Hematopoietic multipotent progenitor cell treated with erythropoietin and hydrocortisone succinate and interleukin-3 and kit ligand, for 8 days (in vitro differentiated cells): ENCODE data around the gene KIAA0040.

Experiments used
- DNase-seq: peaks from one replicate; pipeline ENCODE4 v3.0.0-alpha.2; 2015

The KIAA0040 gene

DNA sequence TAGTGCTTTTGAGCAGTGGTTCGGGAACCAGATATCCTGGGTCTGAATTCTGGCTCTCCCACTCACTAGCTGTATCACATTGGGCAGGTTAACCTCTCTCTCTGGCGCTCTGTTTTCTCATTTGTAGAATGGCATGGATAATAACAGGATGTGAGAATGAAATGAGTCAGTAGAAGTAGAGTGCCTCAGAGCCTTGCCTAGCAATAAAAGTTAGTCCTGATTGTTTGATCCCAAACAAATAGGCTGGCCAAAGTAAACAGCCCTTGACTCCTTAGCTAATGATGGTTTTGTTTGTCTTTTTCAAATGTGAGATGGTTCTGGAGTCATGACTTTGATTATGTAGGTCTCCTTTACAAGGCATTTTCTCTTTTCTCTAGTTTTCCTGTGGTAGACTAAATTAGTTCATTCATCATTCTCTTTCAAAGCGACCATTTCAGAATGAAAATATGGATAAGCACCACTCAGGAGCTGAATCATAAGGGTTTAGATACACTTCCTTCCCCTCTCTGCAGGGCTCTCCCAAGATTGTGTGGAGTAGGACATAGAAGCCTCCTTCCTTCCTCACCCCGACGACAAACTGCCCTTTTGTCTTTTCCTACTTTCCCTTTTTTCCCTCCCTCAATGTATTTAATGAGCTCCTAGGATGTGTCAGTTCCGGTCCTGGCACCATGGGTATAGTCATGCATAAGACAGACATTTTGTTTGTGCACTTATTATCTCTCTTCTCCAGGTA is 23.1 kb downstream of the KIAA0040 start:
- no peak for DNase-seq

DNA sequence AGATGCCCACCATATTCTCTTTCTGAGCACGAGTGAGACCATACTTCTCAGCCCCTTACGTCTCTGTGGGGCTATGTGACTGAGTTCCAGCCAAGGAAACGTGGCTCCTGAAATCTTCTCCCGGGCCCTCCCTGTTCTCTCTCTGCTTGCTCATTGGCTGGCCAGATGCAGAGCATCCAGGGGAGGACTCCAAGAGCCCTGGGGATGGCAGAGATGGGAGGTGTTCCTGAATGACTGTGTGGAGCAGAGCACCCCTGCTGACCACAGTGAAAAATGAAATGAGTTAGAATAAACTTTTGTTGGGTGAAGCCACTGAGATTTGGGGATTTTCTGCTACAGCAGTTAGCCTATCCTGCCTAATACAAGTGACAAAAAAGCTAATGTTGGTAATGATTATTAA is 23.8 kb downstream of the KIAA0040 start:
- DNase-seq = no peak

DNA sequence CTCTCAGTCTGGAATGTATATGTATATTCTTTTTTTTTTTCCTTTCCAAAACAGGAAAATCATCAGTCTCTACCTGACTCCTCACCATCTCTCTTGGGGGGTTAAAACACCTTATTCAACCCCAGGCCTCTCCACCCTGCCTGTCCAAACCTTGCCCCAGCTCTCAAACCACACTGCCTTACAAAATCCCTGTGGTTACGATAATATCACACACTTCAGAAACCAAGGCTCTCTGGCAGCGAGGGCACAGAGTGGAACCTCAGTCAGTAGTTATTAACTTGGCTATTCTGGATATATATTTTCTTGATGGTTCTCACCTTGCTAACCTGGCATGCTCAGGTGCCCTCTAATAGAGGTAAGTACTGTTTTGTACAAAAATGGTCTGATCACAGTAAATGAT is 24.7 kb downstream of the KIAA0040 start:
- DNase-seq = no peak

DNA sequence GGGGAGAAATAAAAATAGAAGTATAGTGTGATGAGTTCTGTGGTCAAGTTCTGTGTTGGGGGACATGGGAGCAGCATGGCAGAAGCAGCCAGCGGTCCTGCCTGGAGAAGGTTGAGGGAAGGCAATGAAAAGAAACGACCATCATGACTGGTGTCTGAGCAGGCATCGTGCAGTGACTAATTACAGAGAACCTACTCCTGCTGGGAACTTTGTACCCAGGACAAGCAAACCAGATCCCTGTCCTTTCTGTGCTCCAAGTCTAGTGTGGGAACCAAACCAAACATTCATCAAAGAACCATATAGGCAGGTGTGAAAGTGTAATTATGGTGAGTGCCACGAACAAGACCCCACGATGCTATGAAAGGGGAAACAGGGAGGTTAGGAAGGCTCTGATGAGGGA is 25.8 kb downstream of the KIAA0040 start:
- DNase-seq = no peak

DNA sequence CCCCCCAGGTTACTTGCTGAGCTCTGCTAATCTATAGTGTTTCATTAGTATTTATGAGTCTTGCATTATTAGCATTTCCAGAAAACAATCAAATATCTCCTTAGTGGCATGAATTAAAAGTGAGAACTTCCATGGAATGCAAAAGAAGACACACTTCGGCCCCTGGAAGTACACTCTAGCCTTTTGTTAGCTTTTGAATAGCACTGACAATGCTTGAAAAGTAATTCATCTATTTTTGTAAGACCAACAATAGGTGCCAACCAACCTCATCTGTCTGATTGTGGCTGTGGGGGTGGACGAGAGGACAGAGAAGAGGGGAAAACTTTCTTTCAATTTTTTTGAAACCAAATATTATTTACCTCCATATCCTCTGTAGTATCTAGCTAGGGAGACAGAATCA is 27.8 kb downstream of the KIAA0040 start:
- no peak for DNase-seq

DNA sequence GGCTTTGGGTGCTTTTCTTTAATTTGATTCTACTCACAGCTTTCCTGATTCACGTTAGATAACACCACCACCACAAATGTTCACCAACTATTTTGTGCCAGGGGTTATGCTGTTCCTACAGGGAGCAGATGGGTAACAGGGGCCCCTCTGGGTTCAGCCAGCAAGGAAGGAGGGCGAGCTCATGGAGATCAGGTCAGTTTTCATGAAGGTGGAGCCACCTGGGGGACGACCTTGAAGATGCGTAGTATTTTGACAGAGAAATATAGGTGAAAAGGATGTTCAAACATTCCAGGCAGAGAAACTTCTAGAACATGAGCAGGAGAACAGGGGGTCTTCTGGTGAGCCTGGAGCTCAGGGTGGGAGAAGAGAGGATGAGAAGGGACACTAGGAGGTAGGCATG is 28.9 kb downstream of the KIAA0040 start:
- no peak for DNase-seq

DNA sequence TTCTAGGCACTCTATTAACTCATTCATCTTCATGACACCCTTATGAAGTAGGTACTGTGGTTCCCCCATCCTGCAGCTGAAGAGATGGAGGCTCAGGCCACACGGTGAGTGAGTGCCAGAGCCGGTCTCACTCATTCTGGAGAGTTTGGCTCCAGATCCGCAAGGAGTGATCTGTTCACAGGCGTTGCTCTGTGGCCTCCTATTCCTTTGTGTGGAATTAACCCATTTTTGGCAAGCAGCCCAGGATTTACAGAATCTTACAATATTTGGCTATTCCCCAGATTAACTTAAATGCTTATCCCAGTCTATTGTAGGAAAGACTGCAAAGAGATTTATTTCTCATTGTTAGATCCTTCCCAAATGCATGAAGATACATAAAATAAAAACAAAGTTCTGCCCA is 29.6 kb downstream of the KIAA0040 start:
- no peak for DNase-seq

DNA sequence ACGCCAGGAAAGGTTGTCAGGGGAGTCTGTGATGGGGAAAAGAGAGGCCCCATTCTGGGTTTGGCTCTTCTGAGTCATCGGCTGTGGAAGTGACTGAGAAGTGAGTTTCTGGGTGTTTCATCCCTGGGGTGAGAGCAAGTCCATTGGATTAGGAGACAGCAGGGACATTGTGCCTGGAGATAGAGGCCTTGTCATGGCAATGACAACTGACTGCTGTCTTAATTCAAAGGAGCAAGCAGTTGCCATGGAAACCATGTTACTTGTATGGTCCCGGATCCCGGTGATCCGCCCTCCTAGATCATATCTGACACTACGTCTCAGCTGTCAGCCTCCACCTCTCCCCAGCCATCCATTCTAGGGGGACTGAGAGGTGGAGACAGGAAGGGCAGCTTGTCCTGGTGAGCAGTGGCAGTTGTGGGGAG is 34.4 kb downstream of the KIAA0040 start:
- DNase-seq = no peak

DNA sequence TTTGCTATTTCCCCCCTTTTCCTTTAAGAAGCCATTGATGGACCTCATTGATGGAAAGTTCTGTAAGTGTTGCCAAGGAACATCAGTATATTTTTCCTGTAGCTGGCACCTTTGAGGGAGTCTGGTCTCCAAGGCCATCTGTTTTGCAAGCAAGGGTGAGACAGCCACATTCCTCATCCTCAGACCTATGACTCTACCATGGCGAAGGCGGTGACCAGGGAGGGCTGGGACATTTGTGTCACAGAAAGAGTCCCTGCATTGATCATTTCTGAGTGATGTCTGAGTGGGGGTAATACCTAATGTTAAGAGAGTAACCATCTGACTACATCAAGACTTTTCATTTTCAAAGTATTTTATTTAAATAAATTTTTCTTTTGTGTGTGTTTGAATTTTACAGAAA is 35.4 kb downstream of the KIAA0040 start:
- DNase-seq = no peak

DNA sequence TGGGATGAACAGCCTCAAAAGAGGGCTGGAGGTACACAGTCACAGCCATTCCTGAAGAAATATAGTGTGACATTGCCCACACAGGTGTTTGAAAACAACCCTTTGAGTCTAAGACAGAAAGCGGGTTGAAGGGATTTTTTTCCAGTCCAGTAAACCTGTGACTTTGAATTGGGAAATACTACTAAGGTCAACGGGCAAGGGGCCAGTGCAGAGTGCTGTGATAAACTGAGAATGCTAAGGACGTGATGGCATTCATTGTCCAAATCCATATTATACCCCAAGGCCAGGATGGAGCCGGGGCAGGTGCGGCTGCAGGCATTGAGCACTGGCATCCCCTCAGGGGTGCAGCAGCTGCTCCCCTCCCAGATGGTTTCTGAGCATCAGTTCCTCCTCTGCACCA is 36.6 kb downstream of the KIAA0040 start:
- DNase-seq = no peak

DNA sequence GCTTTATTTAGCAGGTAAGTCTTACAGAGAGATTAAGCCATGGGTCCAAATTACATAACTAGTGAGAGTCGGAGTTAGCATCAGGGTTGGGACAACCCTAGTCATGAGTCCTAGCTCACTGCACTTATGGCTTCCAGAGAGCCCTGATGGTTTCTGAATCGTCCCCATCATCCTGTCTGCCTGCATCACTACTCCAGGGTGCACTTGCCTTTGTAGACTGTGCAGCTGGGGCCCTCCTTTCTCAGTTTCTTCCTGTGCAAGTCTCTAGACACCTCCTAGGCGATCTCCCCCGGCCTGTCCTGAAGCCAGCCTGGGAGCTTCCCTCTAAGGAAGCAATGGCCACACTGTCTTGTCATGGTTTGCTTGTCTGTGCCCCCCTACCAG is 37.1 kb downstream of the KIAA0040 start:
- no peak for DNase-seq

DNA sequence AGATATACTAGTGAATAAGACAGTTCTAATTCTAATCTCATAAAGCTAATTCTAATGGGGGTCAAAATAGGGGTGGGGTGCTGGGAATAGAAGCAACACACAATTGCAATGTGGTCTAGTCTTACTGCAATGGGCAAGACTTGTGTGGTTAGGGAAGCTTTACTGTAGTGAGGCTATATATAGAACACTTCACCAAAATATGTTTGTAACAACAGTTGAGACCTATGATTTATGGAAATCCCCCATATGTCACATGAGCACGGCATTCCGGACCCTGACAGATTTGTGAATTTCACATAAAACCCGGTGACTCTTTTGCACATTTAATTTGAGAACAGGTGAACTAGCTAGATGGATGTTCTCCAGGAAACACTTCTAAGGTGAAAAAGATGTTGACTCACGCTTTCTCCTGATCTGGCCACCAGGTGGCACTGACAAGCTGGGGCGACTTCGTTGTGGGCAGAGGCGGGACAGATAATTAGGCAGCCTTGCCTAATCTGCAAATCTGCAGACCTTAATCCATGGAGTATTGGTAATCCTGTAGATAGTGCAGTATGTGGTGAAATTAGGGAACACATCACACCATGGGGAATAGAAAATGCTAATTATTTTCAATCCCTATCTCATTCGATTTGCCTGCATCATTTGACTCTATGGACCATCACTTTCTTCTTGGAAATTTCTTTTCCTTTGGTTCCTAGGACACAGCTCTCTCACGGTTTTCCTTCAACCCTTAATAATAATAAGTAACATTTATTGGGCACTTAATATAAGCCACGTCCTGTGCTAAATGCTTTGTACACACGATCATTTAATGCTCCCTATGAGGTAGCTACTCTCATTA is 37.7 kb downstream of the KIAA0040 start:
- DNase-seq = peak; percentile 74

DNA sequence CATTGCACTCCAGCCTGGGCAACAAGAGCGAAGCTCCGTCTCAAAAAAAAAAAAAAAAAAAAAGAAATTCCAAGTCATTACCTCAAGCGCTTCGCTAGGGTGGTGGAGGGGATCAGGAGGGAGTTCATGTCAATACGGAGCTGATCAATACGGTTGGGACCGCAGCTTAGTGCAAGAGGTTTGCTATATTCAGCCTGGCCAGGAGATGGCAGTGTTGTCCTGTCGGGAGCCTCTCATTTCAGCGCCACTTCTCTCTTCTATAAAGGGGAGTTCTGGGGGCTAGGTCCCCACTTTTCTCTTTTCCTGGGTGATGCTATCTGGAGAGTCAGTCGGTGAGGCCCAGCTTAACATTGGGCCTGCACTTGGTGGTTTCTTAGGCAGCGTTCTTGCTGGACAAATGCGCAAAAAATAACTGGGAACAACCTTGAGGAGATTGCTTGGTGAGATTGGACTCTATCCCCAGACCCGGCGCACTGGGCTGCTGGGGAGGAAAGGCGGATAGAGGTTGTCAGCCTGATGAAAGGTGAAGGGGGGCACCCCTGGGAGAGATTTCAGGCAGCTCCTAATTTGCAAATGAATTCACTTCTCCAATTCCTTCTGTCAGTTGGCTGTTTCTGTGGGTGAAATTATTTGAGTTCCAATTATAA is 40.4 kb downstream of the KIAA0040 start:
- peak; percentile 53 for DNase-seq

DNA sequence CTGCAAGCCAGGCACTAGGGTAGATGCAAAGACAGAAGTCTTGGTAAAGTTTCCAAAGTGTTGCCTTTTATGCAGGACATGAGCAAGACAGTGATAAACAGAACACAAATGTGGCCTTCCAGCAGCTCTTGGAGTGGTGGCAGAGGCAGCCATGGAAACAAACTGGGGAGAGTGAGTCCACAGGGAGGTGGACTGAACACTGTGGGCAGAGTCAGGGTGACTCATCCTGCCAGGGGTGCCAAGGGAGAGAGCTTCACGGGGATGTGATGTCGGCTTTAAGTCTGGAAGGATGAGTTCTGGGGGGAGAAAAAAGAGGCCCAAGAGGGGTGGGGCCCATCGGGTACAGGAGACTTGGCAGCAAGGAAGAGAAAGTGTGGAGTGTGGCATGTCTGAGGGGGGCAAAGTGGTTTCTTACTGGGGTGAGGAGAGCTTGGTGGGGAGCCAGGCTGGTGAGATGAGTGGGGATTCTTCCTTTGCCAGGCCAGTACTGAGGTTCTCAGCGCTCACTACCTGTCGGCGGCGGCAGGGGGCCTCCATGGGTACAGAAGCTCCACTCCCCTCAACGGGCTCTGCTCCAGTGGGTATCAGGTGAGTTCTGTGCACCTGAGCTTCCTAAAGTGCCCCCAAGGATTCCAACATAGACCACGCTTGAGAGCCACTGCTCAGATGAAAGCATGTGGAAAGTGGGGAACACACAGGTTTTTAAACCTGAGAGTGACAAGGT is 41.8 kb downstream of the KIAA0040 start:
- no peak for DNase-seq

DNA sequence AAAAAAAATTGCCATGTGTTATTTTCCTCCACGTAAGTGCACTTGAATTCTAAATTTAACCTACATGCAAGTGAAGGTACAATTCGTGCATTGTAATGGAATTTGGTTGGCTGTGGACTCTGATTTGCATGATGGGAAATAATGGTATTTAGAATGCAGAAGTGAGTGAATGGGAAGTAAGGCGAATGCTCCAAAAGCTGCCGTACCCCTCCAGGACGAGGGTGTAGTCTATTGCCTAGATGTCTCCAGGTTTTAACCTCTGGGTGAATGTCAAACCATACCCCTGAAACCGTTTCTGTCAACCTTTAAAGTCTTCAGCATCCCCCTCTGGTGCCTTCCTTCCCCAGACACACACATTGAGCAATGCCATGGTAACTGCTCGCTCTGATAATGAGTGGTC is 44.5 kb downstream of the KIAA0040 start:
- DNase-seq = no peak

DNA sequence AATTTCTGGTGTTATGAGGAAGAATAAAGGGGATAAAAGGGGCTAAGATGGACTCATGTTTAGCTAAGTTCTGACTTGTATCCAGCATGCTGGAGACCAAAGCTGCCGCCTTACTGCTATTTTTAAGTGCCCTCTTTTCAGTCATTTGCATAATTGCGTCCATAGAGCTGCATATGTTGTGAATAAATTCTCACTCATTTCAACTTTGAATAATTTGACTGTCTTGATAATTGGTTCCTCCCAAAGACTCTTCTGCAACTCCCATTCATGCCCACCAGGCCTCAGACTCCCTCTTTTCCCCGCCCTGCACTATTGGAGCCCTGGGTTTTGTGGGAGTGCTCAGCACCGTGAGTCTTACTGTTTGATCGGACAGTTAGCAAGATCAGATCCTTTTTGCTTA is 45.0 kb downstream of the KIAA0040 start:
- no peak for DNase-seq

DNA sequence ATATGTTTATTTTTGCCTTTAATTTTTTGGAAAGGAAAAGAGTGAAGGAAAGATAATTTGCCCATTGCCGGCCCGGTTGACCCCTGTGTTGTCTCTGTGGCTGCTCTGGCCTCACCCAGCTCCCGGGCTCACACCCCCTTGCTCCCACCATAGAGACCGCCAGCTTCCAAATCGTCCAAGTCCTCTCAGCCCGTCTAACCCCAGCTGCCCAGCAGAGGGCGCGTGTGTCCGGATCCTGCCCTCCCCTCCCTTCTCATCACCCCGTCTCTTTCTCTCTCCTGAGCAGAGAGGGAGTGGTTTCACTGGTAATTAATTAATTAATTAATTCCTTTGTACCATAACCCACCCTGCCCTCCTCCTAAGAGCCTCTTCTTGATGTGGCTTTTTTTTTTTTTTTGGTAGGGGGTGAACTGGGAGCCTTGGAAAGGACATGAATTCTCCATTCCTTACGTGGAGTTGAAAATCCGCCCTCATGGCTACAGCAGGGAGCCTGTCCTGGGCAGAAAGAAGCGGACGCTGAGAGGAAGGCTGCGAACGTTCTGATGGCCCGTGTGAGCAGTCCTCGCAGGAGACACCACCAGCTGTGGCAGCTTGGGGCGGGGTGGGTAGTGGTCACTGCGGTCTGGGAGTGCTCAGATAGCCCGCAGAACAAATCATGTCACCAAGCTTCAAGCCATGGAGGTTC is 45.9 kb downstream of the KIAA0040 start:
- DNase-seq = peak; percentile 70

DNA sequence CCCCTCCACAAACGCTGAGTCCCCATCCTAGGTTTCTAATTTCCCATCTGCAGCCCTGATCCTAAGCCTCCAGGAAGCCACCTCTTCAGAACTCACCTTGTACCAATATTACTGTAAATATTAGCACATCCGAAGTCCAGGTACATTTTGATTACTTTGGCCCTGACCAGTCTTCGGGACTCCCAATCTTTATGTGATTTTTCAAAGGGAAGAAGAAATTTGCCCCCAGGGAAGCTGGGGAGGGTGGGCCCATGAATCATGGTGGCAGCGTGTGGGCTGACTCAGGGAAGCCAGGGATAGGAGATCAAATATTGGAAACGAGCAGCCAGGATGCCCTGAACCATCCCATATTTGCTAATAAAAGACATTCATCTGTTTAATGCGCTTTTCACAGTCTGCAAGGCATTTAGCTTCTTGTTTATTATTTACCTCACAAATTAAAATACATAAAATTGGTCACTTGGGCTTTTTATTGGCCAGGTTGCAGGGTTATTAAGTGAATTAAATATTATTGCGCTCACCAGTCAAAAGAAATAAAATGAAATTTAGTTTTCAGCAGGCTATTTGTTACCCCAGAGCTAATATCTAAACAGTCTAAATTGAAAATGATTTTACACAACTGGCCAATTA is 46.6 kb downstream of the KIAA0040 start:
- DNase-seq = no peak

DNA sequence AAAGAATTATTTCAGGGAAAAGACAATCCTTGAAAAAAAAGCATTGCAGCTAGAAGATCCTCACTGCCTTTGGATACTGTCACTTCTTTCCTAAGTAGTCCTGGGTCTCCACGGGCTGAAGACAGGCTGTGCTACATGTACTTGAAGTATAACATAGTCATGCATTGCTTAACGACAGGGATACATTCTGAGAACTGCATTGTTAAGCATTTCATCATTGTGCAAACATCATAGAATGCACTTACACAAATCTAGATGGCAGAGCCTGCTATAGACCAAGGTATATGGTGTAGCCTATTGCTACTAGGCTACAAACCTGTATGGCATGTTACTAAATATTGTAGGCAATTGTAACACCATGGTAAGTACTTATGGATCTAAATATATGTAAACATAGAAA is 54.0 kb downstream of the KIAA0040 start:
- no peak for DNase-seq

DNA sequence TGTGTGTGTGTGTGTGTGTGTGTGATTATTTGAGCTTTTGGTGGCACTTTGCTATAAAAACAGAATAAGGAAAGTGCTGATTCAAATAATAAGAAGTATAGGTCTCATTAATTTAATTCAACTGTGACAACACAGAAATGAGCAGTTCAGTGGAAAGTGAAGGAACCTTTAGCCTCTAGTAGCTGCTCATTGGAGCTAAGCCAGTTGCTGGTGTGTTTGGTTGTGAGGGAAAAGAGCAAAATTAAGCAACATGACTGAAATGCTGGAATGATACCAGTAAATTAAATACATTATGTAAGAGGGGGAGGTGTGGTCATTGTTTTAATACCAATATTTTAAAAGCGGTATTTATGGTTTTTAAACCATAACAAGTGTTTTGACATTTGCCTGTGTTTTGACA is 55.2 kb downstream of the KIAA0040 start:
- no peak for DNase-seq

DNA sequence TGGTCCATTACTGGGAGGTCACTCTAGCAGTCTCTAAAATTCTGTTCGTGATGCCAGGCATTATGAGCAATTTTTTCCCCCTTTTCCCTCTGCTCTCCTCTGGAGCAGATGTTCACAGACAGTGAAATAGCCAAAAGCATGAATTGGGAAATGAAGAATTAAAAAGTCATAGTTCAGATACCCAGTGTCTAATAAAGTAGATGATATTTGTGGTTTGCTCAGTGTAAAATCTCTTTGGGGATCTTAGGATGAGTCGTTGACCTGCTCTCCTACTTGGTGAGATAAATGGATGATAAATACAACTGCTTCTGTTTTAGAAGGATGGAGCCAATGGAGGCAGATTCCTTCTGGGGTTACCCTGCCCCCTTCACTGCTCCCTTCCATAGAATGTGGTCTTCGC is 56.3 kb downstream of the KIAA0040 start:
- DNase-seq = no peak

DNA sequence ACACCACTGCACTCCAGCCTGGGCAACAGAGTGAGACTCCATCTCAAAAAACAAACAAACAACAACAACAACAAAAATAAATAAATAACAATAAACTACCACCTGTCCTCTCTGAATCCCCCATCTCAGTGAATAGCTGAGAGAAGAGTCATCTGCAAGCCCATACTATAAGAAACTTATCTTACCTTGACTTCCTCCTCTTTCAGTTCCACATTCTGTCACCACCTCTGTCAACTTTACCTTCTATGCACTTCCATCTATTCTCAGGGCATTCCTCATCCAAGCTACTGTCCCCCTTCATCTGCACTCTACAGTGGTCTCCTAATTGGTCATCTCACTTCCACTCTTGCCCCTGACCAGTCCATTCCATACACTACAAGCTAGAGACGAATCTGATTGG is 58.1 kb downstream of the KIAA0040 start:
- no peak for DNase-seq
